Measurements from ENCODE around the gene SORT1. TPM values are rescaled to one million over a fixed set of nuclear protein-coding genes. Genes with fewer than 3 reads are reported as not detected.

Gene SORT1
- total RNA-seq, 1 experiment from 2014 or later = 9.2 TPM

- intact Hi-C loops (cut with micrococcal nuclease) = no loop called here
- ATAC-seq = no peak
- DNase-seq = no peak
- Histone ChIP-seq H3K9me3 (ENCODE audit: low read length) (no peaks in the 10 kb centered on the region), H3K79me2 (ENCODE audit: low read length) (peaks cover 29% of the 10 kb centered on the region; the same call in 1 of the 2 replicates), H3K4me3 (ENCODE audit: low read length) (no peak overlapping the region), H3K9me2 (replicated peaks; ENCODE audit: low read length) (no peaks in the 10 kb centered on the region), H3K4me1 (ENCODE audit: insufficient read depth, low read length) (peaks cover 30% of the 10 kb centered on the region), H3K27me3 (ENCODE audit: low read length) (no peaks in the 10 kb centered on the region), H3K9ac (ENCODE audit: low read length) (no peak overlapping the region), H2AFZ (ENCODE audit: low read length) (no peak overlapping the region), H3K36me3 (ENCODE audit: low read depth, low read length) (no peaks in the 10 kb centered on the region), H3K4me2 (ENCODE audit: low read length) (no peak overlapping the region), H3K27ac (ENCODE audit: low read length) (no peak overlapping the region), H3F3A (ENCODE audit: low read length, unreplicated experiment) (no peaks in the 10 kb centered on the region), H4K20me1 (ENCODE audit: low read length) (no peaks in the 10 kb centered on the region)
- TF ChIP-seq EZH2phosphoT487 (IDR thresholded peaks at IDR 0.05; ENCODE audit: borderline replicate concordance, low read length) (no peak), CTCF (conservative IDR thresholded peaks at IDR 0.05; ENCODE audit: low read depth, low read length) (no peak), EZH2 (IDR thresholded peaks at IDR 0.05; ENCODE audit: low read length, unreplicated experiment) (no peak)
- ChIA-PET POLR2A (ENCODE audit: unreplicated experiment) (no interaction called here), CTCF (no interaction called here)
- no TSS peak for BruUV-seq (replicated peaks)
Measured at GRCh38 chr1:109381573-109381972, 16.1 kb downstream of the SORT1 start.

GRCh38 chr1:109379907-109380306 lies 17.8 kb downstream of the SORT1 start:
- H3K4me2 ChIP-seq (ENCODE audit: low read length) = peak overlapping the region; percentile 65; the same call in 1 of the 2 replicates
- H3K4me3 ChIP-seq (ENCODE audit: low read length) = no peak overlapping the region
- TF ChIP-seq EZH2phosphoT487 (IDR thresholded peaks at IDR 0.05; ENCODE audit: borderline replicate concordance, low read length) (no peak), EZH2 (IDR thresholded peaks at IDR 0.05; ENCODE audit: low read length, unreplicated experiment) (no peak)
- H2AFZ ChIP-seq (ENCODE audit: low read length) = no peak overlapping the region
- H3K27ac ChIP-seq (ENCODE audit: low read length) = peak overlapping the region; percentile 64; the same call in 1 of the 2 replicates
- DNase-seq (no peak), ATAC-seq (no peak)
- no peaks in the 10 kb centered on the region for H4K20me1 ChIP-seq (ENCODE audit: low read length)
- H3F3A ChIP-seq (ENCODE audit: low read length, unreplicated experiment) = no peaks in the 10 kb centered on the region
- H3K36me3 ChIP-seq (ENCODE audit: low read depth, low read length) = no peaks in the 10 kb centered on the region
- H3K9ac ChIP-seq (ENCODE audit: low read length) = no peak overlapping the region
- peaks cover 30% of the 10 kb centered on the region for H3K4me1 ChIP-seq (ENCODE audit: insufficient read depth, low read length)
- ChIA-PET CTCF (interaction anchor here (0.6 to 1.7 kb wide), 2 partner anchors 19 to 298 kb away, joined by 5 to 7 read pairs; partner anchors contain the start of gene SORT1), POLR2A (ENCODE audit: unreplicated experiment) (interaction anchor here (0.6 kb wide), 1 partner anchor 675 kb away, joined by 3 read pairs; no protein-coding TSS in a partner anchor)
- intact Hi-C loops (cut with micrococcal nuclease) = no loop called here
- H3K79me2 ChIP-seq (ENCODE audit: low read length) = peaks cover 18% of the 10 kb centered on the region; the same call in 1 of the 2 replicates
- no peaks in the 10 kb centered on the region for H3K9me3 ChIP-seq (ENCODE audit: low read length)
- BruUV-seq (replicated peaks) = no TSS peak
- H3K27me3 ChIP-seq (ENCODE audit: low read length) = no peaks in the 10 kb centered on the region
- H3K9me2 ChIP-seq (replicated peaks; ENCODE audit: low read length) = no peaks in the 10 kb centered on the region

- BruUV-seq (replicated peaks) = no TSS peak
- H3K27ac ChIP-seq (ENCODE audit: low read length) = peak overlapping the region; percentile 64
- peak; percentile 67 for DNase-seq
Measured at GRCh38 chr1:109379422-109379821, 18.3 kb downstream of the SORT1 start.

More at GRCh38 chr1:109379422-109379821, 18.3 kb downstream of the SORT1 start:
- Histone ChIP-seq H3K9ac (ENCODE audit: low read length) (no peak overlapping the region), H3K4me3 (ENCODE audit: low read length) (no peak overlapping the region; the same call in 1 of the 2 replicates), H3F3A (ENCODE audit: low read length, unreplicated experiment) (no peaks in the 10 kb centered on the region), H3K9me3 (ENCODE audit: low read length) (no peaks in the 10 kb centered on the region), H2AFZ (ENCODE audit: low read length) (no peak overlapping the region), H4K20me1 (ENCODE audit: low read length) (no peaks in the 10 kb centered on the region), H3K27me3 (ENCODE audit: low read length) (no peaks in the 10 kb centered on the region), H3K36me3 (ENCODE audit: low read depth, low read length) (no peaks in the 10 kb centered on the region), H3K4me1 (ENCODE audit: insufficient read depth, low read length) (peaks cover 28% of the 10 kb centered on the region), H3K79me2 (ENCODE audit: low read length) (0 out of 2 replicates have a peak, but pooled peaks cover 16% of the 10 kb centered on the region), H3K4me2 (ENCODE audit: low read length) (peak overlapping the region; percentile 65), H3K9me2 (replicated peaks; ENCODE audit: low read length) (no peaks in the 10 kb centered on the region)
- intact Hi-C loops (cut with micrococcal nuclease) = no loop called here
- CTCF ChIA-PET = interaction anchor here (0.6 to 1.7 kb wide), 2 partner anchors 19 to 297 kb away, joined by 5 to 7 read pairs; partner anchors contain the start of gene SORT1
- no peak for TF ChIP-seq EZH2phosphoT487 (IDR thresholded peaks at IDR 0.05; ENCODE audit: borderline replicate concordance, low read length)
- TF ChIP-seq EZH2 (IDR thresholded peaks at IDR 0.05; ENCODE audit: low read length, unreplicated experiment) = no peak
- no peak for TF ChIP-seq CTCF (conservative IDR thresholded peaks at IDR 0.05; ENCODE audit: low read depth, low read length)
- POLR2A ChIA-PET (ENCODE audit: unreplicated experiment) = interaction anchor here (0.6 to 0.7 kb wide), 3 partner anchors 279 to 675 kb away, joined by 3 to 5 read pairs (median 3); no protein-coding TSS in a partner anchor
- peak; percentile 98 for ATAC-seq
